Panc1 (cell line): ENCODE results near the gene SPATA17. TPM values are rescaled to one million over a fixed set of nuclear protein-coding genes. Genes with fewer than 3 reads are reported as not detected.

Source experiments
- ATAC-seq: fragments of 200-7000 bp; cut with Tn5 transposase; 2 replicates; pipeline ENCODE4 v1.9.1; 2020; ENCODE audit warnings: mild to moderate bottlenecking, moderate library complexity
- BruUV-seq: library from RNA; stranded (reverse); fragments of 400-500 nt; replicated peaks from 2 replicates; lab custom pipeline; 2021; lab: Mats Ljungman, UMichigan
- CTCF ChIA-PET: fragments of 300-600 bp; sonication (Branson Sonifier 250); formaldehyde crosslinking; loops from one replicate; lab custom pipeline; 2022; ENCODE audit warnings: antibody characterized with exemption; lab: Charles Lee
- POLR2A ChIA-PET: fragments of 300-600 bp; sonication (Branson Sonifier 250); formaldehyde crosslinking; loops from one replicate; lab custom pipeline; 2022; ENCODE audit warnings: antibody characterized with exemption; lab: Charles Lee
- DNase-seq: peaks from one replicate; pipeline ENCODE4 v3.0.0-alpha.2; 2010; ENCODE audit warnings: low read depth, low spot score
- H3K27ac ChIP-seq: 2 replicates; pipeline ENCODE4 v1.5.1; 2011; ENCODE audit warnings: mild to moderate bottlenecking, low read length, inconsistent platforms
- H3K27me3 ChIP-seq: fragments of 200-500 bp; sonication (Bioruptor generic); 2 replicates; pipeline ENCODE4 v1.6.0; 2014; ENCODE audit warnings: low read length, inconsistent platforms; ENCODE audit not compliant: control insufficient read depth, insufficient read depth
- H3K36me3 ChIP-seq: fragments of 200-500 bp; sonication (Bioruptor generic); 2 replicates; pipeline ENCODE4 v1.5.1; 2014; ENCODE audit warnings: inconsistent platforms, mild to moderate bottlenecking, low read length, moderate library complexity; ENCODE audit not compliant: control insufficient read depth, insufficient read depth
- H3K4me1 ChIP-seq: 2 replicates; pipeline ENCODE4 v1.5.1; 2011; ENCODE audit warnings: inconsistent platforms, mild to moderate bottlenecking, low read length, moderate library complexity; ENCODE audit not compliant: control insufficient read depth, insufficient read depth
- H3K4me3 ChIP-seq, 2 experiments: 2 replicates each; pipeline ENCODE4 v1.5.1; 2011 to 2012; ENCODE audit warnings: low read depth in 2 of 2, low read length in 2 of 2, mild to moderate bottlenecking in 2 of 2, inconsistent platforms in 1 of 2, moderate library complexity in 1 of 2
- H3K9me3 ChIP-seq: fragments of 200-500 bp; sonication (Bioruptor generic); 2 replicates; pipeline ENCODE4 v1.5.1; 2014; ENCODE audit warnings: low read depth, mild to moderate bottlenecking, inconsistent platforms, low read length, moderate library complexity; ENCODE audit not compliant: control insufficient read depth, insufficient read depth
- POLR2AphosphoS5 ChIP-seq: IDR thresholded peaks from 2 replicates; pipeline ENCODE4 v1.6.1; 2012; ENCODE audit warnings: mild to moderate bottlenecking, low read depth, low read length, moderate library complexity
- SIN3A ChIP-seq: IDR thresholded peaks from 2 replicates; pipeline ENCODE4 v1.6.1; 2012; ENCODE audit warnings: low read depth, mild to moderate bottlenecking, low read length, moderate library complexity, borderline replicate concordance; ENCODE audit not compliant: insufficient read depth
- TCF7L2 ChIP-seq: IDR thresholded peaks from 2 replicates; pipeline ENCODE4 v1.6.1; 2011; ENCODE audit warnings: mild to moderate bottlenecking, low read depth, low read length, inconsistent platforms
- in situ Hi-C: cut with HindIII; loops from 2 replicates; pipeline ENCODE4 v1.10.0; 2016; ENCODE audit warnings: low sequenced_read_pairs, low pct_unique_long_range_greater_than_20kb
- intact Hi-C: fragments of 100-400 bp; cut with micrococcal nuclease; formaldehyde crosslinking; loops from one replicate; pipeline ENCODE4 v1.10.0; 2022; ENCODE audit not compliant: unreplicated experiment
- total RNA-seq: library from RNA; stranded (reverse); gene quantifications from one replicate; pipeline ENCODE4 v1.2.1, GENCODE V29; 2021; ENCODE audit not compliant: unreplicated experiment
- TF ChIP-seq, protein P1 (sequence below): fragments of 450-650 bp; IDR thresholded peaks from 2 replicates; pipeline ENCODE4 v1.5.1; 2017; ENCODE audit warnings: mild to moderate bottlenecking
- TF ChIP-seq, protein P2 (sequence below), 2 experiments: IDR thresholded peaks; 2 replicates each; pipeline ENCODE4 v1.6.1; 2011 to 2012; ENCODE audit warnings: low read depth in 2 of 2, control low read depth in 1 of 2, low read length in 1 of 2, mild to moderate bottlenecking in 1 of 2, moderate library complexity in 1 of 2; ENCODE audit not compliant: insufficient read depth in 1 of 2

Gene SPATA17
- total RNA-seq, 1 experiment from 2014 or later = 0.51 TPM

DNA sequence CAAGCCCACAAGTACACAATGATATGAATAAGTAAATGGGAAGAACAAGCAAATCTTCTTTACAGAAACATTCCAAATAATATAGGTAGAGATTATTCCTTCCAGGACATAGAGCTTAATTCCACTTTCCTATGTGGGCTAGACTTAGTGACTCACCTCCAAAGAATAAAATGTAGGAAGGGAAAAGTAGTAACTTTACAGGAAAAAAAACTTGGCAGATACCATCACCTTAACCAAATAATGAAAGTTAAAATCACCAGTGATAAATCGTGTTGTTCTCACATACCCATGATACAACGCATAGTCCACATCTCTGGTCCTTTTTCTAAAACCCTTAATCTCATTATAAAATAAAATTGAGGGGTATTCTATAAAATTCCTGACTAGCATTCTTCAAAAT, 260.8 kb downstream of the SPATA17 start:
- H3K9me3 ChIP-seq = no peaks in the 10 kb centered on the region
- H3K27me3 ChIP-seq = no peaks in the 10 kb centered on the region
- no peak for ATAC-seq
- no peaks in the 10 kb centered on the region for H3K36me3 ChIP-seq
- POLR2A ChIA-PET = no interaction called here
- no peak overlapping the region for H3K4me3 ChIP-seq
- intact Hi-C loops (no loop called here), in situ Hi-C loops (no loop called here)
- H3K4me1 ChIP-seq = no peaks in the 10 kb centered on the region
- TF ChIP-seq, protein P1, sequence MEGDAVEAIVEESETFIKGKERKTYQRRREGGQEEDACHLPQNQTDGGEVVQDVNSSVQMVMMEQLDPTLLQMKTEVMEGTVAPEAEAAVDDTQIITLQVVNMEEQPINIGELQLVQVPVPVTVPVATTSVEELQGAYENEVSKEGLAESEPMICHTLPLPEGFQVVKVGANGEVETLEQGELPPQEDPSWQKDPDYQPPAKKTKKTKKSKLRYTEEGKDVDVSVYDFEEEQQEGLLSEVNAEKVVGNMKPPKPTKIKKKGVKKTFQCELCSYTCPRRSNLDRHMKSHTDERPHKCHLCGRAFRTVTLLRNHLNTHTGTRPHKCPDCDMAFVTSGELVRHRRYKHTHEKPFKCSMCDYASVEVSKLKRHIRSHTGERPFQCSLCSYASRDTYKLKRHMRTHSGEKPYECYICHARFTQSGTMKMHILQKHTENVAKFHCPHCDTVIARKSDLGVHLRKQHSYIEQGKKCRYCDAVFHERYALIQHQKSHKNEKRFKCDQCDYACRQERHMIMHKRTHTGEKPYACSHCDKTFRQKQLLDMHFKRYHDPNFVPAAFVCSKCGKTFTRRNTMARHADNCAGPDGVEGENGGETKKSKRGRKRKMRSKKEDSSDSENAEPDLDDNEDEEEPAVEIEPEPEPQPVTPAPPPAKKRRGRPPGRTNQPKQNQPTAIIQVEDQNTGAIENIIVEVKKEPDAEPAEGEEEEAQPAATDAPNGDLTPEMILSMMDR = no peak
- no peak for TF ChIP-seq SIN3A
- no peak for TF ChIP-seq TCF7L2
- no peak for TF ChIP-seq POLR2AphosphoS5
- TF ChIP-seq, protein P2, sequence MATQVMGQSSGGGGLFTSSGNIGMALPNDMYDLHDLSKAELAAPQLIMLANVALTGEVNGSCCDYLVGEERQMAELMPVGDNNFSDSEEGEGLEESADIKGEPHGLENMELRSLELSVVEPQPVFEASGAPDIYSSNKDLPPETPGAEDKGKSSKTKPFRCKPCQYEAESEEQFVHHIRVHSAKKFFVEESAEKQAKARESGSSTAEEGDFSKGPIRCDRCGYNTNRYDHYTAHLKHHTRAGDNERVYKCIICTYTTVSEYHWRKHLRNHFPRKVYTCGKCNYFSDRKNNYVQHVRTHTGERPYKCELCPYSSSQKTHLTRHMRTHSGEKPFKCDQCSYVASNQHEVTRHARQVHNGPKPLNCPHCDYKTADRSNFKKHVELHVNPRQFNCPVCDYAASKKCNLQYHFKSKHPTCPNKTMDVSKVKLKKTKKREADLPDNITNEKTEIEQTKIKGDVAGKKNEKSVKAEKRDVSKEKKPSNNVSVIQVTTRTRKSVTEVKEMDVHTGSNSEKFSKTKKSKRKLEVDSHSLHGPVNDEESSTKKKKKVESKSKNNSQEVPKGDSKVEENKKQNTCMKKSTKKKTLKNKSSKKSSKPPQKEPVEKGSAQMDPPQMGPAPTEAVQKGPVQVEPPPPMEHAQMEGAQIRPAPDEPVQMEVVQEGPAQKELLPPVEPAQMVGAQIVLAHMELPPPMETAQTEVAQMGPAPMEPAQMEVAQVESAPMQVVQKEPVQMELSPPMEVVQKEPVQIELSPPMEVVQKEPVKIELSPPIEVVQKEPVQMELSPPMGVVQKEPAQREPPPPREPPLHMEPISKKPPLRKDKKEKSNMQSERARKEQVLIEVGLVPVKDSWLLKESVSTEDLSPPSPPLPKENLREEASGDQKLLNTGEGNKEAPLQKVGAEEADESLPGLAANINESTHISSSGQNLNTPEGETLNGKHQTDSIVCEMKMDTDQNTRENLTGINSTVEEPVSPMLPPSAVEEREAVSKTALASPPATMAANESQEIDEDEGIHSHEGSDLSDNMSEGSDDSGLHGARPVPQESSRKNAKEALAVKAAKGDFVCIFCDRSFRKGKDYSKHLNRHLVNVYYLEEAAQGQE (IDR thresholded peaks at IDR 0.05; ENCODE audit: insufficient read depth in 1 of 2, low read depth in 2 of 2, low read length in 1 of 2) = no peak
- no peak for DNase-seq
- BruUV-seq = no TSS peak
- CTCF ChIA-PET = no interaction called here
- no peak overlapping the region for H3K27ac ChIP-seq

DNA sequence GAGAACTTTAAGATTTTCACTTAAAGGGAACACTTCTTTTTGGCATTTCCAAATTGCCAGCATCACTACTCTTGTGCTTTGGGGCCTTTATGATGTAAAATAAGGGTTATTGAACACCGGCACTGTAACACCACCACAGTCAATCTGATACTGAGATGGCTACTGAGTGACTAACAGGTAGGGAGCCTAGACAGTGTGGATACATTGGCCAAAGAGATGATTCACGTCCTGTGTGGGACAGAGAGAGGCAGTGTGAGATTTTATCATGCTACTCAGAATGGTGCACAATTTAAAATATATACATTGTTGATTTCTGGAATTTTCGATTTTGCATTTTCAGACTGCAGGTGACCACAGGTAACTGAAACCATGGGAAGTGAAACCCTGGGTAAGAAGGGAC, 261.6 kb downstream of the SPATA17 start:
- no peaks in the 10 kb centered on the region for H3K27me3 ChIP-seq
- TF ChIP-seq SIN3A (no peak), TCF7L2 (no peak), POLR2AphosphoS5 (no peak)
- TF ChIP-seq, protein P1 = no peak
- TF ChIP-seq, protein P2 (IDR thresholded peaks at IDR 0.05; ENCODE audit: insufficient read depth in 1 of 2, low read depth in 2 of 2, low read length in 1 of 2) = no peak
- H3K4me1 ChIP-seq = no peaks in the 10 kb centered on the region
- CTCF ChIA-PET = no interaction called here
- POLR2A ChIA-PET = interaction anchor here (0.6 kb wide), 1 partner anchor 857 kb away, joined by 3 read pairs; no protein-coding TSS in a partner anchor
- H3K27ac ChIP-seq = no peak overlapping the region
- no TSS peak for BruUV-seq
- H3K4me3 ChIP-seq = no peak overlapping the region
- intact Hi-C loops = no loop called here
- no peaks in the 10 kb centered on the region for H3K9me3 ChIP-seq
- no peak for ATAC-seq
- no peaks in the 10 kb centered on the region for H3K36me3 ChIP-seq
- in situ Hi-C loops = no loop called here
- no peak for DNase-seq
